Epithelial cell of proximal tubule (primary cell): ENCODE data around the gene CCDC8. TPM values are rescaled to one million over a fixed set of nuclear protein-coding genes. Genes with fewer than 3 reads are reported as not detected.
"Not testable (repeated sequence)": the region's sequence is repeated elsewhere in the genome, so short reads cannot be mapped to it uniquely, and the experiment has no call there.

Experiments
- DNase-seq: peaks from one replicate; pipeline ENCODE4 v3.0.0-alpha.2; 2011; ENCODE audit warnings: low read depth
- H3K4me3 ChIP-seq: 2 replicates; pipeline ENCODE4 v1.5.1; 2011; ENCODE audit warnings: low read depth, mild to moderate bottlenecking, low read length
- total RNA-seq: library from RNA; depleted of rRNA; stranded (reverse); fragments of >200 nt; gene quantifications from 2 replicates; pipeline ENCODE4 v1.2.3, GENCODE V29; 2015
- TF ChIP-seq, protein P1 (sequence below): conservative IDR thresholded peaks from 2 replicates; pipeline ENCODE4 v1.5.1; 2012; ENCODE audit warnings: low read depth, mild to moderate bottlenecking, low read length

Gene CCDC8
- total RNA-seq, 1 donor from 2014 or later: 14.1 TPM

DNA sequence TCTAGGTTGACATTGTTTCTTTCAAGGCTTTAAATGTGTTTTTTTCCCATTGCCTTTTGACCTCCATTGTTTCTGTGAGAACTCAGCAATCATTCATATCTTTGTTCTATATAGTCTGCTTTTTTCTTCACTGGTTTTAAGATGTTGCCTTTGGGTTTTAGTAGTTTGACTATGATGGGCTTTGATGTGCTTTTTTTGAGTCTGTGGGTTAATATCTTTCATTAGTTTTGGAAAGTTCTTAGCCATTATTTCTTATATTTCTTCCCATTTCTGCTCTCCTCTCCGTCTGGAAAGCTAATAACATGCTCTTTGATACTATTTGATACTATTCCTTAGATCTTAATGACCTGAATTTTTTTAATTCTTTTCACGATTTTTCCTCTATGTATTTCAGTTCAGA is 32.7 kb downstream of the CCDC8 start:
- H3K4me3 ChIP-seq: no peak overlapping the region
- TF ChIP-seq, protein P1, sequence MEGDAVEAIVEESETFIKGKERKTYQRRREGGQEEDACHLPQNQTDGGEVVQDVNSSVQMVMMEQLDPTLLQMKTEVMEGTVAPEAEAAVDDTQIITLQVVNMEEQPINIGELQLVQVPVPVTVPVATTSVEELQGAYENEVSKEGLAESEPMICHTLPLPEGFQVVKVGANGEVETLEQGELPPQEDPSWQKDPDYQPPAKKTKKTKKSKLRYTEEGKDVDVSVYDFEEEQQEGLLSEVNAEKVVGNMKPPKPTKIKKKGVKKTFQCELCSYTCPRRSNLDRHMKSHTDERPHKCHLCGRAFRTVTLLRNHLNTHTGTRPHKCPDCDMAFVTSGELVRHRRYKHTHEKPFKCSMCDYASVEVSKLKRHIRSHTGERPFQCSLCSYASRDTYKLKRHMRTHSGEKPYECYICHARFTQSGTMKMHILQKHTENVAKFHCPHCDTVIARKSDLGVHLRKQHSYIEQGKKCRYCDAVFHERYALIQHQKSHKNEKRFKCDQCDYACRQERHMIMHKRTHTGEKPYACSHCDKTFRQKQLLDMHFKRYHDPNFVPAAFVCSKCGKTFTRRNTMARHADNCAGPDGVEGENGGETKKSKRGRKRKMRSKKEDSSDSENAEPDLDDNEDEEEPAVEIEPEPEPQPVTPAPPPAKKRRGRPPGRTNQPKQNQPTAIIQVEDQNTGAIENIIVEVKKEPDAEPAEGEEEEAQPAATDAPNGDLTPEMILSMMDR: no peak
- DNase-seq: no peak

DNA sequence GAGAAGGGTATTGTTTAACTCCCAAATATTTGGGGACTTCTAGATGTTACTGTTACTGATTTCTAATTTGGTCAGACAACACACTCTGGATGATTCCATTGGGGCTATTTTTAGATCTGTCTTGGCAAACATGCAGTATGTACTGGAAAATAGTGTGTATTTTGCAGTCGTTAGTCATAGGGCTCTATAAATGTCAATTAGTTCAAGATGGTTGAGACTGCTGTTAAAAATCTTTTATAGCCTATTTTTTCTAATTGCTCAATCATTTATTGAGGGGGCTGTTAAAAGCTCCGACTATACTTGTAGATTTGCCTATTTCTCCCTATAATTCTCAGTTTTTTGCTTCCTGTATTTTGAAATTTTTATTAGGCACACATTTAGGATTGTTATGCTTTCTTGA is 35.1 kb downstream of the CCDC8 start:
- TF ChIP-seq, protein P1: no peak
- H3K4me3 ChIP-seq: no peak overlapping the region
- no peak for DNase-seq

DNA sequence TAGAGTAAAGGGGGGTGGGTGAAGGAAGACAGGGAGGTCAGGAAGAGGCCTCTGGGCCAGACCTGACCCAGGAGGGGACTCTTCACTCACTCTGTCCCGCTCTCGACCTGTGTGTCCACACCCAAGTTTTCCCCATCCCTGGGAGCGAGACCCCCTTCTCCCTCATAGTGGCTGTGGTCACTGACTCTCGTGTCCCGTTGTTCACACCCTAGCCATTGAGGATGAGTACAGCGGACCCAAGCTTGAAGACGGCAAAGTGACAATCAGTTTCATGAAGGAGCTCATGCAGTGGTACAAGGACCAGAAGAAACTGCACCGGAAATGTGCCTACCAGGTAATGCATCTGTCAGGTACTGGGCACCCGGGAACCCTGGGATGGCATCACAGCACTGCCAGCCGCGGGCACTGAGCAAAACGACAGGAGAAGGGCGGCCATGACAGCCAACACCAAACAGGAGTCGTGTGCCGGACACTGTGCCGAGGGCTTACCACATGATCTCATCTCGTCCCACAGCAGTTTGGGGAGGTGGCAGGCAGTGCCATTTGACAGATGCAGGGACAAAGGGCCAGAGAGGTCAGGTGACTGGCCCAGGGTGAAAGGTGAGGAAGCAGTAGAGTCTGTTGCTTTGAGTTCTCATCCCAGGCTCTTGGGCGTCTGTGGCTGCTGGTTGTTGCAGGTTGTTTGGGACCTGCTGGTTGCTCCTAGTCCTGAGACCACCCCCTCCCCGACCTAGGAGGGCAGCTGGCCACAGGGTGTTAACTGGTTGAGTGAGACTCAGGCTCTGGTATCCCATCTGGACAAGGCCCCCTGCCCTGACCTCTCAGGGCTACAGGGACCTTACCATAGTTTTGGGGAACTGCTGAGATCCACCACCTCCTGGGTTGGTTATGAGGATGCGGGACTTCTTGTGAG is 36.9 kb downstream of the CCDC8 start:
- no peak for DNase-seq
- TF ChIP-seq, protein P1: no peak
- no peak overlapping the region for H3K4me3 ChIP-seq

DNA sequence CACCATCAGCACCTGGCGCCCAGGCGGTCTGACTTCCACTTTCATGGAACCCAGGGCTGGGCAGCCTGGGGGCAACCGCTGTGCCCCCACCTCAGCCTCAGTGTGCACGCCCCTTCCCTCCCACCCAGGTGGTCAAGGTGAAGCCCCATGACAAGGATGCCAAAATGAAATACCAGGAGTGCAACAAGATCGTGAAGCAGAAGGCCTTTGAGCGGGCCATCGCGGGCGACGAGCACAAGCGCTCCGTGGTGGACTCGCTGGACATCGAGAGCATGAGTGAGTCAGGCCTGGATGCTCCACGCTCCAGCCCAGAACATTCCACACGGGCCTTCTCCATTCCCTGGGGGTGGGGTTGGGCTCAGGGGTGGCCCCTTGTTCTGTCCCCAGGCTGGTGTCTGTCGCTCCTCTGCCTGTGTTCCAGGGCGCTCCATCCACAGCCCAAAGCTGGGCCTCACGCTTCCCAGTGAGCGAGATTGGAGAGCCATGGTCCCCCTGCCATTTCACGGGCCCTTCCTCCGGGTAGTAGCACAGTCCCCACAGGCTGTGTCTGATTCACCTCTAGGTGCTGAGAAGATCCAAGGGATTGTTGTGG is 37.8 kb downstream of the CCDC8 start:
- H3K4me3 ChIP-seq: not testable (repeated sequence)

DNA sequence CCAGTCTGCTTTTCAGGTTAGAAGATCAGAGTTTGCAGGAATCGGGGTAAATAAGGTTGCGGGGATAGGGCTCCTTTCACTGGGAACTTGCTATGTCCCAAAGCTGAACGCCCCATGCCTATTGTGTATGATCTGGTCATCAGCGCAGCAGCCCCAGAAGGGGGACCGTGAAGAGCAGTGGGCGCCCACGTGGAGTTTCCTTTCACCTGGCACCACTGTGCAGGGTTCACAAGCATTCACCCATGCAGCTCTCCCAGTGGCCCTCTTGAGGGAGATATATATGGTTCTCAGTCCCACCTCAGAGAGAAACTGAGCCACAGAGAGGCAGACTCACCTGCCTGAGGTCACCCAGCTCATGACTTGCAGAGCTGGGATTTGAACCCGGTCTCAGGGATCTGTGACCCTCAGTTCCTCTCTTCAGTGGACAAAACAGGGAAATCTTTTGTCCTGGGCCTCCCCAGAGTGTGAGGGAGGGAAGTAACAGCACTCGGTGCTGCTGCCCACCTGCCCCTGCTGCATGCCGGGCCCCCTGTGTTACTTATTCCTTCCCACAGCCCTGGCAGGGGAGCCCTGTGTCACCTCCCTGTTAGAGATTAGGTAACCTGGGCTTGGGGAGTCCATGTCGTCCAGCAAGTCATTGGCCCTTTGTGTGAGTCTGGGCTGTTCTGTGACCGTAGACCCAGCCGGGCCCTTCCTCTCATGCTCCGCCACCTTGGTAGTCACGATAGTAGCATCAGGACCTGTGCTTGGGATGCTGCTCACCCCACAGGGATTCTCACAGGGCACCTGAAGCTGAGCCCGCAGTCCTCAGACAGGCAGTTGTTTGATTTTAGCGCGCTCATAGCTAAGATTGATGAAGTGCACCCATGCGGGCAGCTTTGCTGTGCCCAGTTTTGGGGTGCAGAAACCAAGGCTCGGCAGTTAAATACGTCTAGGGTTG is 38.6 kb downstream of the CCDC8 start:
- TF ChIP-seq, protein P1: no peak
- no peak overlapping the region for H3K4me3 ChIP-seq
- no peak for DNase-seq

More for the DNA sequence above, 37.8 kb downstream of the CCDC8 start:
- not testable (repeated sequence) for DNase-seq

DNA sequence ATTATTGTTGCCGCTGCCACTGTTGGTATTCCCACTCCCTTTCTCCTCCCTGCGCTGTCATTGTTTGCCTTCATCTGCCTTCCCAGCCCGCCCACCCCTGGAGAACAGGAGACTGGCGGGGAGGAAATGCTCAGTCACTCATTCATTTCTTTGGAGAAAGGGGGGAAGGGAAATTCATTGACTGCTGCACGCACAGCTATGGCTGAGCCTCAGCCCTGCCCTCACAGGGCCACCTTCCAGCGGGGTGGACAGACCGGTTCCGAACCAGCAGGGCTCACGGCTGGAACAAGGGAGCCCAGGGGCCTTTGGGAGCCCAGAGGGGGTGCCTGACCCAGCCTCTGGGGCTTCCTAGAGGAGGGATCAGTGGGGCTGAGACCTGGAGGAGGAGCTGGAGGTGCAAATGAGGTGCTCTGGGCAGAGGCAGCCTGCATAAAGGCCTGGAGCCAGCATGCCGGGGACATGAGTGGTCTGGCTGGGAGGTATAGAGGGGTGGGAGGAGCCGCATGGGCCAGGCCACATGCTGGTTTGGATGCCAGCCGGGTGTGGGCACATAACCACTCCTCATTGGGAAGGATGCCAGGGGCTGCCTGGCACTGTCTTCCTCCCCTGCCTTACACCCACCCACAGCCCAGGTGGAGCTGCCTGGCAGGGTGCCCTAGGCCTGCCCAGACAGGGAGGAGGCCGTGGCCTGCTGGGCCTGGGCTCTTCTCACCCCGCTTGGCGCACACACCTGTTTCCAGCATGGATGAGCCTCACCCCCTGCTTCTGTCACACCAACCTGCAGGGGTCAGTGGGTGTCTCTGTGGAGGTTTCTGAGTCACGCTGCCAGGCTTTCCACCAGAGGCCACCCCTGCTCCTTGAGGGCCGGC is 39.6 kb downstream of the CCDC8 start:
- TF ChIP-seq, protein P1: peak; percentile 16
- peak overlapping the region; percentile 21 for H3K4me3 ChIP-seq
- peak; percentile 36 for DNase-seq
